ENCODE data around the gene STC2.

DNA sequence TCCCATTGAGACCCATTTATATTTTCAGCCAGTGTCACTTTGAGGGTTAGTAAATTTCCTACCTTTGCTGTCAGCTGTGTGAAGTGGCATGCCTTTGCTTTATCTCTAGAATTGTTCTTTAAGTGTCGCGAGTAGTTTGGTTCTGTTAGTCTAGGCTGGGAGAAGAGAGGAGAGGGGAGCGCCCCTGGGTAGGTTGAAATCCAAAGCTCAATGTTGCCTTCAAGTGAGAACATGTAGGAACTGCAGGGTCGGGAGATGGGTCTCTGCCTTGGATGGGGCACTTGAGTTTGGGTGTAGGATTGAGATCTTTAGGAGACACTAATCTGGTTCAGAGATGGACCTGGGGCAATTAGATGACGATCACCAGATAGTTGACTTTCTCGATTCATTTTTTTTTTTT lies 46.3 kb downstream of the STC2 start:
- TF ChIP-seq, protein P1, sequence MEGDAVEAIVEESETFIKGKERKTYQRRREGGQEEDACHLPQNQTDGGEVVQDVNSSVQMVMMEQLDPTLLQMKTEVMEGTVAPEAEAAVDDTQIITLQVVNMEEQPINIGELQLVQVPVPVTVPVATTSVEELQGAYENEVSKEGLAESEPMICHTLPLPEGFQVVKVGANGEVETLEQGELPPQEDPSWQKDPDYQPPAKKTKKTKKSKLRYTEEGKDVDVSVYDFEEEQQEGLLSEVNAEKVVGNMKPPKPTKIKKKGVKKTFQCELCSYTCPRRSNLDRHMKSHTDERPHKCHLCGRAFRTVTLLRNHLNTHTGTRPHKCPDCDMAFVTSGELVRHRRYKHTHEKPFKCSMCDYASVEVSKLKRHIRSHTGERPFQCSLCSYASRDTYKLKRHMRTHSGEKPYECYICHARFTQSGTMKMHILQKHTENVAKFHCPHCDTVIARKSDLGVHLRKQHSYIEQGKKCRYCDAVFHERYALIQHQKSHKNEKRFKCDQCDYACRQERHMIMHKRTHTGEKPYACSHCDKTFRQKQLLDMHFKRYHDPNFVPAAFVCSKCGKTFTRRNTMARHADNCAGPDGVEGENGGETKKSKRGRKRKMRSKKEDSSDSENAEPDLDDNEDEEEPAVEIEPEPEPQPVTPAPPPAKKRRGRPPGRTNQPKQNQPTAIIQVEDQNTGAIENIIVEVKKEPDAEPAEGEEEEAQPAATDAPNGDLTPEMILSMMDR (IDR thresholded peaks at IDR 0.05; ENCODE audit: poor library complexity), result peak; percentile 38
- TF ChIP-seq EZH2 (IDR thresholded peaks at IDR 0.05; ENCODE audit: borderline replicate concordance) (no peak), EZH2phosphoT487 (IDR thresholded peaks at IDR 0.05; ENCODE audit: low read depth, severe bottlenecking, unreplicated experiment) (no peak)

Measured in hepatocyte (in vitro differentiated cells).